T-helper 1 cell treated with Interleukin-12 subunit alpha and Interleukin-12 subunit beta and Interleukin-4 antibody, amounts not matched to agents 30 ng/mL and 1 ng/mL, for 36 hours (primary cell): ENCODE data around the gene AJUBA. TPM values are rescaled to one million over a fixed set of nuclear protein-coding genes. Genes with fewer than 3 reads are reported as not detected.
"Not testable (repeated sequence)": the region's sequence is repeated elsewhere in the genome, so short reads cannot be mapped to it uniquely, and the experiment has no call there.

Source experiments
- intact Hi-C: fragments of 100-400 bp; cut with micrococcal nuclease; formaldehyde crosslinking; loops from one replicate; pipeline ENCODE4 v1.15.1; 2024
- total RNA-seq: library from RNA; stranded (reverse); gene quantifications from 2 replicates; pipeline ENCODE4 v1.2.3, GENCODE V29; 2022

The AJUBA gene
- total RNA-seq, 1 donor from 2014 or later: 0.74 TPM

- intact Hi-C loops: loop anchor here (1.0 to 10.0 kb wide), 4 partner anchors 25 to 1117 kb away; partner anchors contain the start of gene SLC7A8
These were observed 375 bp downstream of the AJUBA start for GRCh38 chr14:22981876-22982476.

- intact Hi-C loops: loop anchor here (5.0 to 10.0 kb wide), 3 partner anchors 204 to 1116 kb away; partner anchors contain the start of gene SLC7A8
These were observed 1.1 kb downstream of the AJUBA start for GRCh38 chr14:22981090-22981875.

GRCh38 chr14:22980672-22981089, 1.7 kb downstream of the AJUBA start:
- intact Hi-C loops: loop anchor here (5.0 to 10.0 kb wide), 3 partner anchors 204 to 1116 kb away; partner anchors contain the start of gene SLC7A8

GRCh38 chr14:22979748-22980392, 2.5 kb downstream of the AJUBA start:
- intact Hi-C loops: loop anchor here (5.0 to 10.0 kb wide), 3 partner anchors 205 to 1115 kb away; partner anchors contain the start of gene SLC7A8

GRCh38 chr14:22978981-22979671, 3.2 kb downstream of the AJUBA start:
- intact Hi-C loops: no loop called here

- intact Hi-C loops: no loop called here
These were observed 3.9 kb downstream of the AJUBA start for GRCh38 chr14:22978487-22978837.

- intact Hi-C loops: no loop called here
These were observed 4.5 kb downstream of the AJUBA start for GRCh38 chr14:22977684-22978486.

- intact Hi-C loops: no loop called here
These were observed 5.0 kb downstream of the AJUBA start for GRCh38 chr14:22977434-22977683.

GRCh38 chr14:22976620-22977433, 5.5 kb downstream of the AJUBA start:
- intact Hi-C loops: no loop called here

- intact Hi-C loops: no loop called here
These were observed 7.6 kb downstream of the AJUBA start for GRCh38 chr14:22974530-22975313.

- intact Hi-C loops: loop anchor here (1.0 kb wide), 2 partner anchors 10 to 85 kb away; no protein-coding TSS in a partner anchor
These were observed 8.9 kb downstream of the AJUBA start for GRCh38 chr14:22973217-22974032.

GRCh38 chr14:22972313-22972930, 9.9 kb downstream of the AJUBA start:
- intact Hi-C loops: no loop called here

- intact Hi-C loops: no loop called here
These were observed 11.2 kb downstream of the AJUBA start for GRCh38 chr14:22971152-22971551.

- intact Hi-C loops: no loop called here
These were observed 15.5 kb downstream of the AJUBA start for GRCh38 chr14:22966783-22967269.

- intact Hi-C loops: not testable (repeated sequence)
These were observed 16.2 kb downstream of the AJUBA start for GRCh38 chr14:22965916-22966782.

GRCh38 chr14:22962061-22962676, 20.2 kb downstream of the AJUBA start:
- intact Hi-C loops: no loop called here
